Stimulated activated CD4-positive, alpha-beta T cell treated with anti-CD3 and anti-CD28 coated beads, Interleukin-12 subunit alpha, Interleukin-12 subunit beta, amount 100 ng/mL, for 24 hours (primary cell): ENCODE results near the gene ADGRB2.

Experiments
- DNase-seq, 2 experiments: peaks; one replicate each; pipeline ENCODE4 v3.0.0-alpha.2; 2020; ENCODE audit warnings: low read depth in 2 of 2

The ADGRB2 gene

GRCh38 chr1:31764312-31765040 lies at the start of gene ADGRB2:
ADGRB2 (minus strand) TSS chr1:31764340; CDS start chr1:31757221, 7,119 bp downstream.
- no peak for DNase-seq

- no peak for DNase-seq
These were observed 48.2 kb upstream of the ADGRB2 start for GRCh38 chr1:31812158-31812829.

GRCh38 chr1:31811605-31812004 lies 47.5 kb upstream of the ADGRB2 start:
- DNase-seq = no peak

DNA sequence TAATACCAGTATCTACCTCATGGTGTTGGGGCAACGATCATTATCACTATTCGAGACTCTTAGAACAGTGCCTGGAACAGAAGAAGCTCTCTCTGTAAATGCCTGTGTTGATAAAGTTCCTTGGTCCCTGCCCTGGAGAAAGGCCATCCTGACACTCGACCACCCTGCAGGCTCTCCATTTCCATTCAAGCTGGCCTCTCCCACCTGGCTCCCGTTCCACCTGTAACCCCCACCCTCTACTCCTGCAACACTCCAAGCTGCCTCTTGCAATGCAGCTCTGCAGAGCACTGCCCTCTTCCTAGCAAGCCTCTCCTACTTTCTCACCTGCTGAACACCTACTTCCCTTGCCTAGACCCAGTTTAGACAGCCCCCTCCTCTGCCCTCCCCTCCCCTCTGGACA lies 45.6 kb upstream of the ADGRB2 start:
- DNase-seq = no peak

DNA sequence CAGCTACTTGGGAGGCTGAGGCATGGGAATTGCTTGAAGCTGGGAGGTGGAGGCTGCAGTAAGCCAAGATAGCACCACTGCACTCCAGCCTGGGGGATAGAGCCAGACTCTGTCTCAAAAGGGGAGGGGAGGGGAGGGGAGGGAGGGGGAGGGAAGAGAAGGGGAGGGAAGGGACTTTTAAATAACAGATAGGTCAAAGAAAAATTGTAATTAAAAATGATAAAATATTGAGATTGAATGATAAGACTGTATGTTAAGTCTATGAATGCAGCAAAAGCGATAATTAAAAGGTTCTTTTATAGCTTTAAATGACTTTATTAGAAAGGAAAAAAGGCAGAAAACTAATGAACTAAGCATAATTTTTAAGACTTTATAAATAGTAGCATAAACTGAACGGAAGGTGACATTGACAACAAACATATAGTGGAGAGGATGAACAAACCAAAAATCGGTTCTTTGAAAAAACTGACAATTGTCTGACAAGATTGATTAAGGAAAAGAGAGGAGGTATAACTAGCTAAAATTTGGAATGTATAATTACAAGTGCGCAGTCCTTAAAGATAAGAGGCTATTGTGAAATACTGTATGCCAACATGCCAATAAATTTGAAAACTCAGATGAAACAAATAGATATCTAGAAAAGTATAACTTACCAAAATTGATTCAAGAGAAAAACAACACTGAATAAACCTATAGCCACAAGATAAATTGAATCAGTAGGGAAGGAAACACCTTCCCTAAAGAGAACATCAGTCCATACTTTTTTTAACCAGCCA lies 43.3 kb upstream of the ADGRB2 start:
- no peak for DNase-seq

DNA sequence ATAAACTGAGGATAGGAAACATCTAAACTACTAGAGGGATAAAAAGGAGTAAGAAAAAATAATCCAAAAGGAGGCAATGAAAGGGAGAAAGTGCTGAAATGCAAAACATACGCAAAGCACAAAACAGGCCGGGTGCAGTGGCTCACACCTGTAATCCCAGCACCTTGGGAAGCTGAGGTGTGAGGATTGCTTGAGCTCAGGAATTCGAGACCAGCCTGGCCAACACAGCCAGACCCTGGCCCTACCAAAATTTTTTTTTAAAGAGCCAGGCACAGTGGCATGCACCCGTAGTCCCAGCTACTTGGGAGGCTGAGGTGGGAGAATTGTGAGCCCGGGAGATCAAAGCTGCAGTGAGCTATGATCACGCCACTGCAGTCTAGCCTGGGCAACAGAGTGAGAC lies 41.2 kb upstream of the ADGRB2 start:
- DNase-seq = no peak

DNA sequence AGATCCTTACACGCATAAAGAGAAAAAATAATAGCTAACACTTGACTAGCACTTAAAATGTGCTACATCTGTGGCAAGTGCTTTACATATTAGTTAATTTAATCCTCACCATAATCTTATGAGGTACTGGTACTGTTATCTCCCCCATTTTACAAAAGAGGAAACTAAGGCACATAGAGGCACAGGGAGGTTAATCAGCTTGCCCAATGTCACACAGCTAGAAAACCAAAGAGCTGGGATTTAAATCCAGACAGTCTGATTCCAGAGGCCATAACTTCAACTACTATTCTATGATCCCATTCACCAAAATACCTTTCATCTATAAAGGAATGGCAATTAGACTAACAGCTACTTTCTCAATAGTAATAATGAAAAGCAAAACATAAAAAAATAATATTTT lies 40.0 kb upstream of the ADGRB2 start:
- no peak for DNase-seq

GRCh38 chr1:31803610-31804009 lies 39.5 kb upstream of the ADGRB2 start:
- no peak for DNase-seq

- no peak for DNase-seq
These were observed 38.3 kb upstream of the ADGRB2 start for GRCh38 chr1:31802190-31803150.

DNA sequence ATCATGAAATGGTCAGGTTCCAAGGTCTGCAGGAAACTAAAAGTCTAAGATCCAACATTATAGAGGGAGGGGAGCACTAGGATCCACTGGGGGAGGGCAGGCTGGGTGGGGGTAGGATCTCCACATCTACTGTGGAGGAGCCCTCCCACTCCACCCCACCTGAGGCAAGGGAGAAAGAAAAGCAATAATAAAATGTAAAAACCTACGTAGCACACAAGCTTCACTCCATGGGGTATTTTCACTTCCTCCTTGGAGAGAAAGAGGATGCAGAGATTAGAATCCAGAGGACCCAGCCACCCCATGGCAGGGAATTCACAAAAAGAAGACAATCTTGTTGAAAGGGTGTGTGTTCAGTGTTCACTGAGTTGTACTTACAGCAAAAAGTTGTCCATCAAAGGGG lies 37.3 kb upstream of the ADGRB2 start:
- no peak for DNase-seq

- no peak for DNase-seq
These were observed 36.5 kb upstream of the ADGRB2 start for GRCh38 chr1:31800674-31800967.

GRCh38 chr1:31799895-31800673 lies 35.9 kb upstream of the ADGRB2 start:
- no peak for DNase-seq

- DNase-seq = no peak
These were observed 35.2 kb upstream of the ADGRB2 start for GRCh38 chr1:31799196-31799894.

DNA sequence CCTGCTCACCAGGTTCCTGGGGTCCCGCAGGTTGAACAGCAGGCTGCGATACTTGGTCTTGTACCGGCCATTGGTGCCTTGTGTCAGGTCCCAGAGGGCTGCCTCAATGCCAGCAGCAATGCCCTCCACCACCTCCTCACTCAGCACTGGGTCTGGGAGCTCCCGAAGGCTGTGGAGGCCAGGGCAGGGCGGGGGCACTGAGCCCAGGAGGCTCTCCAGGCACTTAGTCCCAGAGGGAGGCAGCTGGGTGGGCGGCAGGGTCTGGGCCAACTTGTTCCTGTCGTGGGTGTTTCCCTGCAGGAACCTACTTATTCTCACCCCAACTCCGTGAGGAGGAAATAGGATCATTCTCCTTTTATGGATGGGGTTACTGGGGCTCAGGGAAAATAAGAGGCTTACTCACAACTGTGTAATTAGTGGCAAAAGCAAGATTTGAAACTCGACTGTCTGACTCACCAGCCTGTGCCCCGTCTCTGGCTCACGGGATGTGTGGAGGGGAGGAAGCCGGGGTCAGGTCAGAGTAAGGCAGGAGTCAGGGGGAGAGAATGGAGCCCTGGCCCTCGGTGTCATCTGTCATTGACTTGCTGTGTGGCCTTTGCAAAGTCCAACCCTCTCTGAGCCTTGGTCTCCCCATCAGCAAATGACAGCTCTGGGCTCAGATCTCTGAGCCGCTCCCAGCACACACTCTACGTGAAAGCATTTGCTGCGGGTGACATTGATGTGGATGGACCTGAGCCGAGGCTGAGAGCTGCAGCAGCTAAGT lies 34.5 kb upstream of the ADGRB2 start:
- DNase-seq = peak in 1 of 2 experiments; percentile 40

DNA sequence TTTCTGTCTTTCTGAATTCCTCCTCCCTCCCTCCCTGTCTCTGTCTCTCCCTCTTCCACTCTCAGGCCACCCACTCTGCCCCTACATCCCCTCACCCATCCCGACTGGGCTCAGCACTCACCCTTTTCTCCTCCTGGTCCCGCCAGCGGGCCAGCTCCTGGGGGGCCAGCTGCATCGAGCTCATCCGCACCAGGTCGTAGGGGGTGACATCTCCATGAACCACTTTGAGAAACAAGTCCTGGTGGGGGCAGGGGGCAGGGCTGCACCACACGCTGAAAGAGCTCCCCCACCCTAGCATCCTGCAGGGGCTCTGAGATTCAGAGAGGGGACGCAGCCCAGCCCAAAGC lies 33.9 kb upstream of the ADGRB2 start:
- no peak for DNase-seq

DNA sequence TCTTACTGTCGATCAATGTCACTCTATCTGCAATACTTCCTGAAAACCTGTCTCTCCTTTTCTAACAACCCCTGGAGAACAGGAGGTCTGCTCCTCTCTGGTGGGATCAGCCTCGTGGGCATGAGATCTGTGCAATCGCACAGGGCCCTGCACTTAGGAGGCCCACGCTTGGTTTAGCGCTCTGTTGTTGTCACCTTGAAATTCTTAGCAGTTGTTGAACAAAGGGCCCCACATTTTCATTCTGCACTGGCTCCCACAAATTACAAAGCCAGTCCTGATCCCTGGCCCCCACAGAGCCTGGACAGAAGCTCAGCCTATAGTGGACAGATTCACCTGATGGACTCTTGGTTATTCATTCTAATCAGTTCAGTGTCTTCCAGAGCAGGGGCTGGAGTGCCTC lies 33.1 kb upstream of the ADGRB2 start:
- DNase-seq = no peak

- no peak for DNase-seq
These were observed 32.6 kb upstream of the ADGRB2 start for GRCh38 chr1:31796707-31797106.

DNA sequence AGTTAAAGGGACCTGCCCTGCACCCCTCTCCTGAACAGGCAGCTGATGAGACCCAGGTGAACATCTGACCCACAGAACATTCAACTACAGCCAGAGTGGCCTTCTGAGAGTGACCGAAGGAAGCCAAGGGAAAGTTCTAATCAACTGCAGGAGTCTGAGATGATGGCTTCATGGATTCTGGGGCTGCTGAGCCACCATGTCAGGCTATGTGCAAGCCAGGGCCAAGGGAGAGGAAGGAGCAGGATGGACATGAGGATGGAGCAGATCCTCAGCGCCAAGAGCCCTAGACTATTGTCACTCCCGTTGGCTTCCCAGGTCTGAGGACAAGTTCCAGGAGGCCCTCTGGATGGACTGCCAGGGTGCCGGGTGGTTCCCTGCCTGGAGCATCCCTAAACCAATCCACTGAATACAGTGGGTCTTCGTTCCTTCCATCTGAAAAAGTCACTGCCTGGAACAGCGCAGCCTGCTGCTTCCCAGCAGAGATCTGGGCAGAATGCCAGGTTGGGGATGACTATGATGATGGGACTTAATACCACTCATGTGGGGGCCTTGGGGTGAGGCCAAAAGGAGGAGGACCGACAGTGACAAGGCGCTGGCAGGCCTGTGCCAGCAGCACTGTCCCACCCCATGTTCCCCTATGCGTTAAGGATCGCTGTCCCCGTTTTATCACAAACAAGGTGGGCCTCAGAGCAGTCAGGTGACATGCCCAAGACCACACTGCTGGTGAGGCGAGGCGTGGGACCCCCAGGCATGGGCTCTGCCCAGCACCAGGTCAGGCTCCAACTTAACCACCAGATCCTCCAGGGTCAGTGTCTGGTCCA lies 31.9 kb upstream of the ADGRB2 start:
- DNase-seq = no peak
